ENCODE data around the gene PMEPA1. TPM values are rescaled to one million over a fixed set of nuclear protein-coding genes. Genes with fewer than 3 reads are reported as not detected.

Gene PMEPA1
- total RNA-seq, 1 donor from 2014 or later, result 49.4 TPM

GRCh38 chr20:57669632-57670031 lies 40.2 kb downstream of the PMEPA1 start:
- Histone ChIP-seq H3K9ac (ENCODE audit: low read length) (no peak overlapping the region), H3K4me1 (ENCODE audit: insufficient read depth, low read length) (peaks cover 20% of the 10 kb centered on the region), H3K4me2 (ENCODE audit: low read length) (no peak overlapping the region), H3K79me2 (ENCODE audit: insufficient read depth, low read length) (peaks cover 98% of the 10 kb centered on the region), H2AFZ (ENCODE audit: low read depth, low read length) (no peak overlapping the region), H3K27ac (ENCODE audit: low read depth, low read length) (no peak overlapping the region), H3K27me3 (ENCODE audit: insufficient read depth, low read length) (no peaks in the 10 kb centered on the region), H4K20me1 (ENCODE audit: insufficient read depth, low read length) (peaks cover 98% of the 10 kb centered on the region), H3K9me3 (ENCODE audit: insufficient read depth, low read depth, low read length) (no peaks in the 10 kb centered on the region), H3K36me3 (ENCODE audit: insufficient read depth, low read length) (no peaks in the 10 kb centered on the region), H3K4me3 (ENCODE audit: insufficient read depth, low read depth, low read length) (no peak overlapping the region)
- H3K27ac Mint-ChIP-seq (ENCODE audit: unreplicated experiment), result no peak overlapping the region
- H3K4me3 Mint-ChIP-seq (ENCODE audit: unreplicated experiment), result no peak overlapping the region
- TF ChIP-seq CTCF (IDR thresholded peaks at IDR 0.05; ENCODE audit: insufficient read depth, low read depth, low read length) (no peak), EZH2 (IDR thresholded peaks at IDR 0.05; ENCODE audit: insufficient read depth, low read length) (no peak)
- H3K9me3 Mint-ChIP-seq (ENCODE audit: unreplicated experiment), result no peaks in the 10 kb centered on the region
- FAIRE-seq (no peak), DNase-seq (ENCODE audit: low read depth) (no peak)
- peaks cover 13% of the 10 kb centered on the region for H3K4me1 Mint-ChIP-seq (ENCODE audit: low read depth, unreplicated experiment)
- no peaks in the 10 kb centered on the region for H3K27me3 Mint-ChIP-seq (ENCODE audit: low read depth, unreplicated experiment)
- peaks cover 11% of the 10 kb centered on the region for H3K36me3 Mint-ChIP-seq (ENCODE audit: low read depth, unreplicated experiment)

- Histone ChIP-seq H3K79me2 (ENCODE audit: insufficient read depth, low read length) (peaks cover 98% of the 10 kb centered on the region), H3K9ac (ENCODE audit: low read length) (no peak overlapping the region), H3K9me3 (ENCODE audit: insufficient read depth, low read depth, low read length) (no peaks in the 10 kb centered on the region), H3K27ac (ENCODE audit: low read depth, low read length) (no peak overlapping the region), H3K36me3 (ENCODE audit: insufficient read depth, low read length) (no peaks in the 10 kb centered on the region), H3K4me1 (ENCODE audit: insufficient read depth, low read length) (peaks cover 13% of the 10 kb centered on the region), H3K27me3 (ENCODE audit: insufficient read depth, low read length) (no peaks in the 10 kb centered on the region), H3K4me3 (ENCODE audit: insufficient read depth, low read depth, low read length) (no peak overlapping the region), H4K20me1 (ENCODE audit: insufficient read depth, low read length) (peaks cover 98% of the 10 kb centered on the region), H3K4me2 (ENCODE audit: low read length) (no peak overlapping the region), H2AFZ (ENCODE audit: low read depth, low read length) (no peak overlapping the region)
- Mint-ChIP-seq H3K36me3 (ENCODE audit: low read depth, unreplicated experiment) (peaks cover 7% of the 10 kb centered on the region), H3K4me3 (ENCODE audit: unreplicated experiment) (no peak overlapping the region), H3K27ac (ENCODE audit: unreplicated experiment) (no peak overlapping the region), H3K9me3 (ENCODE audit: unreplicated experiment) (no peaks in the 10 kb centered on the region), H3K4me1 (ENCODE audit: low read depth, unreplicated experiment) (peaks cover 8% of the 10 kb centered on the region), H3K27me3 (ENCODE audit: low read depth, unreplicated experiment) (no peaks in the 10 kb centered on the region)
- DNase-seq (ENCODE audit: low read depth), result no peak
- FAIRE-seq, result no peak
- TF ChIP-seq CTCF (IDR thresholded peaks at IDR 0.05; ENCODE audit: insufficient read depth, low read depth, low read length), result no peak
- TF ChIP-seq EZH2 (IDR thresholded peaks at IDR 0.05; ENCODE audit: insufficient read depth, low read length), result no peak
These were observed 41.7 kb downstream of the PMEPA1 start for GRCh38 chr20:57667924-57668782.

- H3K4me1 Mint-ChIP-seq (ENCODE audit: low read depth, unreplicated experiment), result peaks cover 8% of the 10 kb centered on the region
- TF ChIP-seq EZH2 (IDR thresholded peaks at IDR 0.05; ENCODE audit: insufficient read depth, low read length), result no peak
- TF ChIP-seq CTCF (IDR thresholded peaks at IDR 0.05; ENCODE audit: insufficient read depth, low read depth, low read length), result no peak
- no peak for FAIRE-seq
- Histone ChIP-seq H3K27me3 (ENCODE audit: insufficient read depth, low read length) (no peaks in the 10 kb centered on the region), H3K9ac (ENCODE audit: low read length) (no peak overlapping the region), H3K27ac (ENCODE audit: low read depth, low read length) (no peak overlapping the region), H3K79me2 (ENCODE audit: insufficient read depth, low read length) (peaks cover 98% of the 10 kb centered on the region), H3K36me3 (ENCODE audit: insufficient read depth, low read length) (no peaks in the 10 kb centered on the region), H3K9me3 (ENCODE audit: insufficient read depth, low read depth, low read length) (no peaks in the 10 kb centered on the region), H3K4me1 (ENCODE audit: insufficient read depth, low read length) (peaks cover 6% of the 10 kb centered on the region), H3K4me3 (ENCODE audit: insufficient read depth, low read depth, low read length) (no peak overlapping the region), H4K20me1 (ENCODE audit: insufficient read depth, low read length) (peaks cover 97% of the 10 kb centered on the region), H2AFZ (ENCODE audit: low read depth, low read length) (no peak overlapping the region), H3K4me2 (ENCODE audit: low read length) (no peak overlapping the region)
- H3K9me3 Mint-ChIP-seq (ENCODE audit: unreplicated experiment), result no peaks in the 10 kb centered on the region
- no peak for DNase-seq (ENCODE audit: low read depth)
- H3K27me3 Mint-ChIP-seq (ENCODE audit: low read depth, unreplicated experiment), result no peaks in the 10 kb centered on the region
- H3K36me3 Mint-ChIP-seq (ENCODE audit: low read depth, unreplicated experiment), result peaks cover 7% of the 10 kb centered on the region
- no peak overlapping the region for H3K27ac Mint-ChIP-seq (ENCODE audit: unreplicated experiment)
- H3K4me3 Mint-ChIP-seq (ENCODE audit: unreplicated experiment), result no peak overlapping the region
These were observed 42.4 kb downstream of the PMEPA1 start for GRCh38 chr20:57667388-57667787.
